ENCODE measurements around the gene C1orf159.
A peak's percentile ranks its signal among the peaks of the same experiment; 100 is the strongest.

Gene C1orf159

DNA sequence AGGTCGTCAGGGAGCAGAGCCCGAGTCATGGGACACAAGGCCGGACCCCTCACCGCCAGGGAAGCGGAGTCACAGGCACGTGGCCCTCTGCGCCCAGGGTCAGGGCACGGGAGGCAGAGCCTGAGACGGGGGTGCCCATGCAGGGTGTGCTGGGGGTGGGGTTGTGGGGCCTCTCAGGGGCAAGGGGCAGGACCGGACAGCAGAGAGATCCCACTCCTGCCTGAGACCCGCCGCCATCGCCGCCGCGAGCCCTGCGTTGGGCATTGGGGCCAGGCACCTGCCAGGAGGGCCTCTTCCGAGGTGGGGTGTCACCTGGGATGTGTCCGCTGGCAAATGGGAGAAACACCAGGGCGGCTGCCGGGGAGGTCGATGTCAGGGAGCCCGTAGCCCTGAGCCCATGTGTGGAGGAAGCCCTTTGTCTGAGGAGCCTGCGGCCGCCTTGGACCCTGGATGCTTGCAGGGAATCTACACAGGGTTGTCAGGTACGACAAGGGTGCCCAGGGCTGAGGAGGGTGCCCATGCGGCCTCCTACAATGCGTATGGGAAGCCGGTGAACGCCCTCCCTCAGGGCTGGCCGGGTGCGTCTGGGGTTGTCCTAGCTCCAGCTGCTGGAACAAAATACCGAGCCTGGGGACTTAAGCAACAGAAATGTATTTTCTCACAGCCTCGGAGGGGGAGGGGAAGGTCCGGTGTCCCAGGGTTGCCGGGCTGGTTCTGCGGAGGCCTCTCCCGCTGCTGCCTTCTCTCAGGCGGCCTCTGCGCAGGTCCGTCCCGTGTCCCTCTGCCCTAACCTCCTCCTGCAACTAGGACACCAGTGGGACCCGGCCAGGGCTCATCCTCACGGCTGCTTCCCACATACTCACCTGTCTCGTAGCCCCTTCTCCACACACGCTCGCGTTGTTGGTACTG lies 16.4 kb upstream of the C1orf159 start:
- no peak for DNase-seq (ENCODE audit: low read depth)

DNA sequence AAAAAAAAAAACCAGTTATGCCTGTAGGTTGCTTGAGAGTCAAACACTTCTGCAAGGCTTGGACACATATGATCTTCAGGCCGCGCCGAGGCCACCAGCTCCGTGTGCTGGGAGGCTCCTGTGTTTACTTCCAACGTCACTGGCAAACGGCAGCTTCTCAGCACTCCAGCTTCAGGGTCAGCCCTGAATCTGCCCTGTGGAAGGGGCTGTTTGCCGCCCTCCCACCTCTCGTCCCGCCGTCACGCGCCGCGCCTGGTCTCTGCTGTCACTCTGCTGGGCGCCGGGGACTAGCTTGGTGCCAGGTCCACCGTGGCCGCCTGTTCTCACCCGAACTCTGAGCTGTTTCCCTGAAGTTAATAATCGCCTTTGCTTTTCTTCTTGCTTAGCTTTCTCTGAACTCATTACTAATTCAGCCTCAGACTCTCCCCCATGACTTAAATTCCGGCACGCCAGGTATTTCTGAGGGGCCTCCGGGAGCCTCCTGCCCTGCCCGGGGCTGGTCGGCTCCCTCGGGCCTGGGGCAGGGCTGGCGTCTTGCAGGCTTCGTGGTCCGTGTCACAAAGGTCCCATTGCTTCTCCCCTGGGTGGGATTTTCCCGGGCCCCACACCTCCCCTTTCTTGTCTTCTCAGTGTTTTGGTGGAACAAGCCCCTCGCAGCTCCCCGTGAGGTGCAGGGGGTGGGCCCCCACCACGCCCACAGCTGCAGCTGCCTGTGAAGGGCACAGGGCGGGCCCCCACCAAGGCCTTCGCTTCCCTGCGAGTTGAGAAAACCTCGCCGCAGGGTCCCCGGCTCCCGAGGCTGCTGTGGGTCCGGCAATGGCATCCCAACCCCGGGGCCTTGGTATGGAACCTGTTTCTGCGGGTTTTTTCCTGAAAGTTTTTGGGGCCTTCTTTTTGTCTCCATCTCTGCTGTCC lies 14.6 kb upstream of the C1orf159 start:
- DNase-seq (ENCODE audit: low read depth), result no peak

DNA sequence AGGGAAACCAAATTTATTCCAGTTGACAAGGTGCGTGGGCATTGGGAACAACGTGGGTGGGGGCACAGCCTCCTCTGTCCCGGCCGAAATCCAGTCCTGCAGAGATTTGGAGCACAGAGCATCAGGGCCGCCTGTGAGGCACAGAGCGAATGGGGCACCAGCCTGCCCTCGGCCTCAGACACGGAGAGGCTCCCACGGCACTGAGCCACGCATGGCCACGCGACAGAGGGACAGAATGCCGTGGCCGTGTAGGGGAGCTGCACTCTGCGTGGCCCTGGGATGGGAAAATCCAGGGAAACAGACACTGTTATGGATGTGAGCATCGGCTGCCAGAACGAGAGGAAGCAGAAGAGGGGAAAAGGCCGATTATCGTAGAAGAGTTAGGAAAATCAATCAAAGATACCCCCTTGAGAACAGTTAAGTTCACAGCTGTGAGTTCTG lies 13.5 kb upstream of the C1orf159 start:
- DNase-seq (ENCODE audit: low read depth), result no peak

DNA sequence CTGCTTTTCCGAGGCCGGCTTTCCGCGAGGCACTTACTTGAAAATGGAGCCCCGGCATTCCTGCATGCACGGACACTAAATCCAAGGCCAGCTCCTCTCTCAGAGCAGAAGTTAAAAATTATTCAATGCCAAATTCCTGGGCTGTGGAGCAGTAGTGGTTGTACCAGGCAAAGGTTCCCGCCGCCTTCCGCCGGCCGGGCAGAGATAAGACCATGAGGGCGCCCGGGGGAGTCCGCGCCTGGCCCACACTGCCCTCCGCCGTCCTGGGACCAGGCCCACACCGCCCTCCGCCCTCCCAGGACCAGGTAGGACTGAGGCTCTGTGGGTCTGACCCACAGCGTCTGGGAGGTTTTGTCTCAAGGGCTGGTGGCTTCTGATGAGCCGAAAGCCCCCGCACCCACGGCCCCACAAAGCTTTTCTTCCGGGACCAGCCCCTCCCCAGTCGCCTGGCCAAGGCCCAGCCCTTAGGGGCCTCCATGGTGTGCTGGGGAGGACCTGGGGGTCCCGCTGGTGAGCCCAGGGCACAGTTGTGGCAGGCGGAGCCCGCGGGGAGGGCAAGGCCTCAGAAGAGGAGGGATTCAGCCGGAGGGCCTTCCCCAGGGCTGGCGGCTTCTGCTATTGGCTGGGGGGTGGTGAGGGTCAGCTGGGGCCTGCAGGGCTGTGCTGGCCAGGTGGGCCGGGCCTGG lies 12.7 kb upstream of the C1orf159 start:
- no peak for DNase-seq (ENCODE audit: low read depth)

DNA sequence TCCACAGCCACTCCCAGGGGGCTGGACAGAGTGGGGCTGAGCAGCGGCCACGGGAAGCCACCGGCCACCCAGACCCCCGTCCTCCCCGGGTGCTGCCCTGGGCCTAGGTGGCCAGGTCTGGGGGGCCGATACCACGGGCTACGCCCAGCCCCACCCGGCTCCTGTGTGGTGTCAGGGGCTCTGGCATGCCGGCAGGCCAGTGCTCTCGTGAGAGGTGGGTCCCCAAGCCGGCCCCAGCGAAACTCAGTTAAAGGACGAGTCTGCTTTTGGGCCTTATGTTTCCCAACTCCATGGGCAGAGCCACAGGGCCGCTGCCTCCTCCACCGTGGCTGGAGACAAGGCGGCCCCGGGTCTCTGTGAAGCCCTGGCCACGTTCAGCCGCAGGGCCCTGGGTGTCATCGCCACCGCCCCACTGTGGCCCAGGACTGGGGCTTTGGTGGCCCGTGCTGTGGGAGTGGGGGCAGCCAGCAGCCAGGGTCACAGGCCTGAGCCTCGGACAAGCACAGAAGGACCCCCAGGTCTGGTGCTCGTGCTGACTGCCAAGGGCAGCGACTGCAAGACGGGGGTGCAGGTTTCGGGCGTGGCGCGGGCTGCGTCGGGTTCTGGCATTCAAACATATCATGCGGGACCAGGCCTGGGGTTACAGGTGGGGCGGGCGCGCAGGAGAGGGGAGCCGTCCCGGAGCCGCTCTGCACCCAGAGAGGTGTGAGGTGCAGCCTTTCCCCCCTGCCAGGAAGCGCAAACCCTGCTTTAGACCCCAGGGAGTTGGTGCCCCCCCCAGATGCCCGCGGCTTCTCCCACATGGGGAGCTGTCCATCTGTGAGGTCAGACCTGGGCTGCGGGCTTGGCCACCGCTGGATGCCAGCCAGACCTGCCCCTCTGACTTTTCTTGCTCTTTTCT lies 11.9 kb upstream of the C1orf159 start:
- no peak for DNase-seq (ENCODE audit: low read depth)

DNA sequence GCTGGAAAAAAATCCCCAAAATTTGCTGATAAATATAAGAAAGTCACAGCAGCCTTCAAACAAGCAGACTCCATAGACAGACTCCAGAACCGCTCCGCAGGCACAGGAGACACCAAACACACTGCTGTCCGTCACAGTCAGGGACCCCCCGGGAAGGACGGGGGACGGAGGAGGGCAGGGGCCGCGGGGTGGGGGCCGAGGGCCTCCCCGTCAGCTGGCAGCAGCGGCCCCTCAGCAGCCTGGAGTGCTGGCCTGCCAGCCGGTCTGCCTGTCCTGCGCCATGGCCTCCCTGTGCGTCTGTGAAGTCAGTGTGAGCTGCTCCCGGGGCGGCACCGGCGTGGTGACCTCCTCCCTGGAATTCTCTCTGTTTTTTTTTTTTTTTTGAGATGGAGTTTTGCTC lies 10.1 kb upstream of the C1orf159 start:
- no peak for DNase-seq (ENCODE audit: low read depth)

DNA sequence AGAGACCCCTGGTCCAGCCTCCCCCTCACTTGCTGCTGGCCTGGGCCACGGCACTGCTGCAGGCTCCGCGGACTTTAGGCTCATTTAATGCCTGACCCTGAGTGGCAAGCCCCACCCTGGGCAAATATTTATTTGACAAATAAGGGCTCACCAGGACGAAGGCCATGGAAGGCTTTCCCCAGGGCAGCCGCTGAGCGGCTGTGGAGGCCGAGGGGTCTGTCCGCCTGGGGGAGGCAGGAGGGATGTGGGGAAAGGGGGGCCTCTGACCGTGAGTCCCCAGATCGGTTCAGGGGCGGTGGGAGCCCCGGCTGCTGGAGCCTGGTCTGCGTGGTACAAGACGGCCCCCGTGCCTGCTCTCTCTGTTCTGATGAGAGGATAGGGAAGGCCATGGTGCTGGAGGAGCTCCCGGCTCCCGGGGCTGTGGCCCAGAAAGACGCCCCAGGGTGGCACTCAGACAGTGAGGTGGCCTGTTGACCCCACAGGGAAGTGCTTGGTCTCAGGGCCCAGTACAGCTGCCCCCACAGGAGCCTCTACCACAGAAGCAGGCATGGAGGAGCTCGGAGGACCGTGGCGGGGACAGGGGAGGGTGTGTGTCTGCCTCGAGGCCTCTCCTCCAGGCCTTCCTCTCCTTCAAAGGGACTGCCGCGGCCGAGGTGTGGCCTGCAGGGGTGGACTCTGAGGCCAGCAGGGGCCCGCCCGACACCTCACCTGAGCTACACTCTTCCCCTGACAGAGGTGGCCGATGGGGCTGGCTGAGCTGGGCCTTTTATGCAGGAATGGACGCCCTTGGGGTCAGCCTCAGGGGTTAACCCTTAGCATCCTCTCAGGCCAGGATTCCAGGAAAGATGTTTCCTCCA lies 9.1 kb upstream of the C1orf159 start:
- no peak for DNase-seq (ENCODE audit: low read depth)

DNA sequence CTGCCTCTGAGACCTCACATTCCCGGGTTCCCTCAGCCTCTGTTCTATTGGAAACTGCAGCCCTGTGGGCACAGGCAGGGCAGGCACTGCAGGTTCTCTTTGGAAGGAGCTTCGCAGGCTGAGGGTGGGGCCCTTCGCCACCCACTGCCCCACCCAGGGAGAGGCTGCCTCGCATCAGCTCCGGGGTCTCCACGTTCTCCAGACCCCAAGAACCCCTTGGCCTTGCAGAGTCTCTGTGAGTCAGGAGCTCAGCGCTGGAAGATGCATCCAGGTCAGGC lies 8.6 kb upstream of the C1orf159 start:
- no peak for DNase-seq (ENCODE audit: low read depth)

DNA sequence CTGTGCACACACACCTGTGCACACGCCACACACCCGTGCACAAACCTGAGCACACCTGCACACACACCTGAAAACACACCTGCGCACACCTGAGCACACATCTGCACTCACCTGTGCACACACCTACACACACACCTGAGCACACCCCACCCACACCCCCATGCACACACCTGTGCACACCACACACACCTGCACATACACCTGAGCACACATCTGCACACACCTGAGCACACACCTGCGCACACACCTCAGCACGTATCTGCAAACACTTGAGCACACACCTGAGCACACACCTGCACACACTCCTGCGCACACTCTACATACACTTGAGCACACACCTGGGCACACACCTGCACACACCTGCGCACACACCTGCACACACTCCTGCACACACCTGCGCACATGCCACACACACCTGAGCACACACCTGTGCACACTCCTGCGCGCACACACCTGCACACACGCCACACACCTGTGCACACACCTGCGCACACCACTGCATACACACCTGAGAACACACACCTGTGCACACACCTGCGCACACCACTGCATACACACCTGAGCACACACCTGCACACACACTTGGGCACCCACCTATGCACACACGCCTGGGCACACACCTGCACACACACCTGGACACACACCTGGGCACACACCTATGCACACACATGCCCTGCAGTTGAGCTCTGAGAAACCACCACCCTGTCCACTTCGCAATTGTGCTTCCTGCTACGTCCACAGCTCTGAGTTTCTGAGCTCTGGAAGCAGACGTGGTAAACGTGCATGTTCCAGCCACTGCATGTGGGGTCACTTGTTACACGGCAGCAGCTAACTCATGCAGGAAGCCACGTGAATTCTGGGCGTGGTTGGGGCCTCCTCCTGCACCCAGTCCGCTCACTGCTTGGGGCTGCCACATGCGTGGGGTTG lies 8.0 kb upstream of the C1orf159 start:
- DNase-seq (ENCODE audit: low read depth), result no peak

DNA sequence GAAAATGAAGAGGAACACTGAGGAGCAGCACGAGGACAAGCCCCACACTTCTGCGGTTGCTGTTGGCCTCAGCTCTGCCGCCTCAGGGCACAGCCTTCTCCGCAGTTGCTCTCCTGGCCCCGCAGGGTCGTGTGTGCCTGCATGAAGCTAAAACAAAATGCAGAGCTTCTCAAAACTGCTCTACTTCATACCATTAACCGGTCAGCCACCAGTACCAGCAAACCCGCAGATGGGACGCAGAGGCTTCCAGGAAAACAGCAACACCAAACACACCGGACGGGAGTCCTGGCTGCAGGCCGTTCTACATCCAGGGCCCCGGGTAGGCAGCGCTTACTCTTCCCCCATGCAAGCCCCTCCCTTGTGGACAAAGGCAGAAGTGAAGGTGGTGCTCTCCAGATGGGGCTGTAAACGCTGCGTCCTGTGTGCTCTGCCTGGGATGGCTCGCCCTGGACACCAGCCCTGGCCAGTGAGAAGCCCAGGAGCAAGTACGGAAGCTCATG lies 7.1 kb upstream of the C1orf159 start:
- no peak for DNase-seq (ENCODE audit: low read depth)

DNA sequence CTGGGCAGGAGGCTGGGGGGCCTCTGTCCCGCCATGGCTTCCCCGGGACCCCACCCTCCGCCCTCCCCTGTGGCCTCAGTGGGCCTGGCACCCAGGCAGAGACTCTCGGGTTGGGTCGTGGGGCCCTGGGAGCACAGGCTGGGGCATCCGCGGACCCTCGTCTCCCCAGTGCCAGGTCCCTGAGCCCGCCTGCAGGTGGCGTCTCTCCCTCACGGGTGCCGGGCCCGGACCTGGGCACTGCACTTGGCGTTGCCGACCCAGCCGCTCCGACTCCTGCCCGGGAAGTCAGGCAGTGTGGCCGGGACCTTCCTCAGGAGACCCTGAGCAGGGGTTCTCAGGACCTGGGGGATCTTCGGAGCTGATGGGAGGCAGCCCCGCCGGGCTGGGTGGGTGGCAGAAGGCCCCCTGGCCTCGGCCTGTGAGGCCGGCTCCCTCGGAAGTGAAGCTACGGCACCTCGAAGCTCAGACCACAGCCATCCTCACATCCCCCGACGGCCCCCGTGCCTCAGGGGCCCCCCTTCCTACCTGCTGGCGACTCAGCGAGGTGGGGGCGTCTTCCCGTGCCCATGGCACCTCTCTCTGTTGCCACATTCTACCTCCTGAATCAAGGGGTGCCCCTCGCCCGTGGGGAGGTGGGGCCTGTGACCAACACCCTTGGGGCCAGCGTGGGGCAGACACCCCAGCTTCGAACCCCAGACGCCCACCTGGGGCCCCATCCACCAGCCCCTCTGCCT lies 6.4 kb upstream of the C1orf159 start:
- peak; percentile 72 for DNase-seq (ENCODE audit: low read depth)

DNA sequence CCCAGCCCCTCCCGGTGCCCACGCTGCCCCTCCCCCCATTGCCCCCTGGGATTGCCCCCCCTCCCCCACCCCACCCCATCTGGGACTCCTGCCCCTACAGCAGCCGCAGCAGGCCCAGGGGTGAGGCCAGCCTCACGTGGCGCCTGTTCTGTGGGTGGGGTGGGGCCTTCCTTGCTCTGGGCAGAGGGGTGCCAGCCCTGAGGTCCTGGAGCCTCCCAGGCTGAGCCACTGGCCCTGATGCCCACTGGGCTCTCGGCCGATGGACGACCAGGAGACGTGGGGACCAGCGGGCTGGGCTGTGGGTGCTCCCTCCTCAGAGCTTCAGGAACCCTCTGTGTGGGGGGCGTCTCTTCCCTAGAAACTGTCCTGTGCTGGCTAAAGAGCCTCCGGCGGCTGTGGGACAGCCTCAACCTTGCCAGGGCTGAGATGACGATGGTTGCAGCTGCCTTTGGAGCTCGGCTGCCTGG lies 5.8 kb upstream of the C1orf159 start:
- DNase-seq (ENCODE audit: low read depth), result no peak

DNA sequence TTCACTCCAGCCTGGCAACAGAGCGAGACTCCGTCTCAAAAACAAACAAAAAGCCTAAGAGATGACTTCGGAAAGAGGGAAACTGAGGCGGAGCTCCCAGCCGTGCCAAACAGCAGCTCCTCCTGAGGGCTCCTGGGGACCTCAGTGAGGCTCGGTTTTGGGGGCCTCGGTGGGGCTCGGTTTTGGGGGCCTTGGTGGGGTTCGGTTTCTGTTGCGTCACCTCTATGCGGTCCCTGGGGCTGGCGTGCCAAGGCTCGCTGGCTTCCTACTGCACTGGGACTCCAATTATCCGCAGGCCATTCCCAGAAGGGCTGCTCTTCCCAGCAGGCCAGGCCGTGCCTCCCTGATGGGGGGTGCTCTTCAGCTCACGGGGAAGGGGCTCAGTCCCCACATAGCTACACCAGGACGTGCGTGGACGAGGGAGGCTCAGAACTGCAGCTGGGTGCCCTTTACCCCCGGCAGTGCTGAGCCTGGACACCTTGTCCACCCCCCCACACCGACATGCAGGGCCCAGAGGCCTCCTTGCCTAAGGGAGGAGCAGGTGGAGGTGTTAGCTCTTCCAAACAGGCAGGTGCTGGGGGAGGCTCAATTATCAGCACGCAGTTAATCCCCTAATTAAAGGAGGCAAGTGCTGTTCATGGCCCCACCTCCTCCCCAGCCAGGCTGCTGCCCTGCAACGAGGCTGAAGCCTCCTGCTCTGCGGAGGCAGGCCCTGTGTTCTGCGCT lies 5.1 kb upstream of the C1orf159 start:
- no peak for DNase-seq (ENCODE audit: low read depth)

DNA sequence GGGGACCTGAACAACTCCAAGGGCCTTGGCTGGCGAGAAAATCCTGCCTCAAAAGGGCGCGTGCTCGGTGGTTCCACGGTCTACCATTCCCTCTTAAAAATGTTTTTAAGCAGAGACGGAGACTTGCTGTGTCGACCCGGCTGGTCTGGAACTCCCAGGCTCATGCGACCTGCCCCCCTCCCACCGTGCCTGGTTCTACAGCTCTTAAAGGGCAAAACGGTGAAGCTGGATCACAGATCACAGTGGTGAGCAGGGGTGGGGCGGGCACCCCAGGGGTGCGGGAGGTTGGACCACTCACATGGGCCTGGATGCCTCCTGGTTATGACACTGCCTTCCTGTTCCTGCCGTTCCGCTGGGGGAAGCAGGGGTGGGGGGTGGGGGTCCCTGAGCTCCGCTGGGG lies 4.2 kb upstream of the C1orf159 start:
- no peak for DNase-seq (ENCODE audit: low read depth)

DNA sequence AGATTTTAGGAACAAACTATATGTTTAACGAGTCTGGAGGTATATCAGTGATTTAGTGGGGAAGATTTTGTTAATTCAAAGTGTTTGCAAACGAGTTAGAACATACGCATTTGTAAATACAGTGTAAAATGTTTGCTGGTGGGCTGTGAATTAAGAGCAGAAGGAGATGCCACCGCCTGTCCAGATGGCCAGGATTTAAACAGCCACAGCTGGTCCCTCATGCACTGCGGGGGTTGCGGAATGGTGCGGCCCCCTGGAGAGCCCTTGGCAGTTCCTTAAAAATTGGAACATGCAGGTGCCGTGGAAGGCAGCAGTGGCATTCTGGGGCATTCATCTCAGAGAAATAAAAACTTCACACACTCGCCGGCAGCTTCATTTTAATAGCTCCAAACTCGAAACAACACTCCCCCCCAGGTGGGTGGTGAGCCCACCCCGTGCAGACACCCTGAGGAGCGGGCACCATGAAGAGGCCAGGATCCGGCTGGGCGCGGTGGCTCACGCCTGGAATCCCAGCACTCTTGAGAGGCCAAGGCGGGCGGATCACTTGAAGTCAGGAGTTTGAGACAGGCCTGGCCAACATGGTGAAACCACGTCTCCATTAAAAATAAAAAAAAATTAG lies 3.5 kb upstream of the C1orf159 start:
- no peak for DNase-seq (ENCODE audit: low read depth)

DNA sequence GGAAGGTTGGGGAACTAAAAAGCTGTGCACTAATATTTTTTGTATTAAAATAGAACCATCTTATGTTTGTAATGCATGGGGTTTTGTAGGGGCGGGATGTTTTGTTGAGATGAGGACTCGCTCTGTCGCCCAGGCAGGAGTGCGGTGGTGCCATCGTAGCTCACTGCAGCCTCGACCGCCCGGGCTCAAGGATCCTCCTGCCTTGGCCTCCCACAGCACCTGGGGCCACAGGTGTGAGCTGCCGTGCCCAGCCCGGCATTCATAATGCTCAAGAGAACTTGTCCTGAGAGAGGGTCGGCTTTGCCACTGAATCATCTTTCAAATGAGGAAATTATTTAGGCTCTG lies 3.0 kb upstream of the C1orf159 start:
- DNase-seq (ENCODE audit: low read depth), result no peak
